K562 (cell line): ENCODE results near the gene WDR27. TPM values are rescaled to one million over a fixed set of nuclear protein-coding genes. Genes with fewer than 3 reads are reported as not detected.
A peak's percentile ranks its signal among the peaks of the same experiment; 100 is the strongest.

Source experiments
- ATAC-seq: fragments of 200-7000 bp; cut with Tn5 transposase; 3 replicates; pipeline ENCODE4 v1.9.1; 2020; ENCODE audit warnings: moderate library complexity
- BruUV-seq: library from RNA; stranded (reverse); fragments of 400-500 nt; replicated peaks from 2 replicates; lab custom pipeline; 2021; lab: Mats Ljungman, UMichigan
- CTCF ChIA-PET: fragments of 300-600 bp; formaldehyde crosslinking; extraction: SDS; loops from one replicate; lab custom pipeline; 2021; ENCODE audit warnings: low intra/inter-chr PET ratio; lab: Yijun Ruan, JAX
- POLR2A ChIA-PET: fragments of 300-600, 350-650 bp; sonication (Branson Sonifier 250); formaldehyde crosslinking; extraction: SDS; loops from one replicate; lab custom pipeline; 2021; ENCODE audit warnings: antibody characterized with exemption, inconsistent platforms; lab: Yijun Ruan, JAX
- DNase-seq, 4 experiments: peaks; one replicate each; pipeline versions ENCODE4 v3.0.0 to v3.0.0-alpha.2; 2011 to 2018; ENCODE audit warnings: low spot score in 3 of 4, mixed read lengths in 3 of 4; ENCODE audit errors: extremely low read depth in 1 of 4
- FAIRE-seq: peaks from 2 replicates; lab custom pipeline; 2011; peaks lifted over from hg19 to GRCh38; lab: Jason Lieb, UNC
- H2AFZ ChIP-seq: 2 replicates; pipeline ENCODE4 v1.6.0; 2011; ENCODE audit warnings: low read depth, low read length, control low read depth, inconsistent platforms
- H3K27ac ChIP-seq: fragments of 200-600 bp; 3 replicates; pipeline ENCODE4 v1.8.0; 2011; ENCODE audit warnings: low read depth, mild to moderate bottlenecking, control low read depth, inconsistent platforms, low read length, moderate library complexity, mixed read lengths; ENCODE audit errors: extremely low read depth
- H3K27me3 ChIP-seq, 2 experiments: fragments of 300-600 bp in 1 of 2; 2 replicates in 1 of 2; 3 replicates in 1 of 2; pipeline versions ENCODE4 v1.6.0 to v1.8.0; 2011; ENCODE audit warnings: inconsistent platforms in 2 of 2, low read length in 2 of 2, mild to moderate bottlenecking in 1 of 2, mixed read lengths in 1 of 2, moderate library complexity in 1 of 2; ENCODE audit not compliant: control insufficient read depth in 2 of 2, insufficient read depth in 2 of 2
- H3K36me3 ChIP-seq: fragments of 300-600 bp; 3 replicates; pipeline ENCODE4 v1.8.0; 2011; ENCODE audit warnings: mild to moderate bottlenecking, low read length, inconsistent platforms; ENCODE audit not compliant: control insufficient read depth, insufficient read depth
- H3K4me1 ChIP-seq, 2 experiments: fragments of 200-600 bp in 1 of 2; replicated peaks in 1 of 2; 2 replicates in 1 of 2; 3 replicates in 1 of 2; pipeline versions ENCODE4 v1.5.1 to v1.8.0; 2011; ENCODE audit warnings: inconsistent platforms in 2 of 2, low read length in 2 of 2, mild to moderate bottlenecking in 1 of 2, mixed read lengths in 1 of 2, moderate library complexity in 1 of 2; ENCODE audit not compliant: control insufficient read depth in 2 of 2, insufficient read depth in 2 of 2
- H3K4me2 ChIP-seq: 2 replicates; pipeline ENCODE4 v1.6.1; 2011; ENCODE audit warnings: low read length, control low read depth, inconsistent platforms, mixed read lengths; ENCODE audit not compliant: insufficient read depth
- H3K4me3 ChIP-seq: fragments of 200-600 bp; sonication (generic), shearing (Covaris generic); 2 replicates; pipeline ENCODE4 v1.5.1; 2016; ENCODE audit warnings: control low read depth, inconsistent platforms
- H3K79me2 ChIP-seq: fragments of 200-600 bp; 3 replicates; pipeline ENCODE4 v1.8.0; 2011; ENCODE audit warnings: low read length, inconsistent platforms; ENCODE audit not compliant: control insufficient read depth, insufficient read depth
- H3K9ac ChIP-seq, 2 experiments: 2 replicates each; pipeline versions ENCODE4 v1.6.0 to v1.6.1; 2011; ENCODE audit warnings: low read depth in 2 of 2, low read length in 2 of 2, control low read depth in 1 of 2, inconsistent platforms in 1 of 2, mild to moderate bottlenecking in 1 of 2, mixed read lengths in 1 of 2; ENCODE audit not compliant: insufficient read depth in 1 of 2
- H3K9me1 ChIP-seq: one replicate; pipeline ENCODE4 v1.6.0; 2011; ENCODE audit warnings: inconsistent platforms, mild to moderate bottlenecking, low read length, moderate library complexity; ENCODE audit not compliant: control insufficient read depth, insufficient read depth
- H3K9me3 ChIP-seq: replicated peaks from 2 replicates; pipeline ENCODE4 v1.5.1; 2011; ENCODE audit warnings: low read depth, low read length, inconsistent platforms; ENCODE audit not compliant: control insufficient read depth, insufficient read depth
- H4K20me1 ChIP-seq: replicated peaks from 2 replicates; pipeline ENCODE4 v1.6.1; 2011; ENCODE audit warnings: low read length, inconsistent platforms, mixed read lengths; ENCODE audit not compliant: control insufficient read depth, insufficient read depth
- ATF1 ChIP-seq, 2 experiments: fragments of 450-650 bp in 1 of 2; IDR thresholded peaks; 2 replicates each; pipeline ENCODE4 v1.6.1; 2016; ENCODE audit warnings: missing compliant biosample characterization in 1 of 2, missing genetic modification characterization in 1 of 2
- CBFA2T3 ChIP-seq: fragments of 450-650 bp; IDR thresholded peaks from 2 replicates; pipeline ENCODE4 v1.6.1; 2017
- NRF1 ChIP-seq, 2 experiments: fragments of 450-650 bp; IDR thresholded peaks in 1 of 2; conservative IDR thresholded peaks in 1 of 2; 2 replicates each; pipeline ENCODE4 v1.6.1; 2014; ENCODE audit warnings: mild to moderate bottlenecking in 2 of 2
- POLR3A ChIP-seq: IDR thresholded peaks from 2 replicates; pipeline ENCODE4 v1.6.1; 2011; ENCODE audit warnings: borderline replicate concordance, mild to moderate bottlenecking, moderate library complexity; ENCODE audit not compliant: insufficient read length, insufficient read depth; ENCODE audit errors: extremely low read depth
- WGBS: fragments of 100-300 bp; shearing (Covaris generic); methylation state at CpG from one replicate; pipeline ENCODE4 v1.1.6; 2016; ENCODE audit warnings: low coverage, mixed read lengths; ENCODE audit not compliant: insufficient coverage; ENCODE audit errors: missing lambda C conversion rate; 5-methylcytosine and 5-hydroxymethylcytosine counted together
- in situ Hi-C: fragments of 300-500 bp; cut with MboI; formaldehyde crosslinking; loops from 4 replicates; pipeline ENCODE4 v1.15.0; 2018; ENCODE audit warnings: inconsistent platforms, mixed read lengths
- intact Hi-C: fragments of 100-400 bp; cut with micrococcal nuclease; formaldehyde crosslinking; loops from 2 replicates; pipeline ENCODE4 v1.14.2; 2022
- polyA plus RNA-seq, 8 experiments: library from polyadenylated mRNA; depleted of rRNA in 4 of 8; stranded (reverse) in 5 of 8; unstranded in 3 of 8; fragments of >200 nt; fragmentation: Nextera tagmentation in 2 of 8; fragmentation: Illumina TruSeq in 1 of 8; extraction: Ambion mirVana in 2 of 8; extraction: Trizol in 1 of 8; gene quantifications; 2 replicates each; pipeline versions ENCODE4 v1.2.1 to v1.2.3, GENCODE V29; 2011 to 2014; ENCODE audit warnings: inconsistent platforms in 1 of 8, missing spikeins in 1 of 8
- total RNA-seq, 7 experiments: library from RNA; depleted of rRNA in 6 of 7; stranded (reverse); fragments of >200 nt in 6 of 7; fragmentation: Illumina TruSeq in 2 of 7; extraction: Trizol in 2 of 7; gene quantifications; 2 replicates each; pipeline versions ENCODE4 v1.2.1 to v1.2.3, GENCODE V29; 2011 to 2021; ENCODE audit warnings: low replicate concordance in 1 of 7
- TF ChIP-seq, protein P1 (sequence below), 2 experiments: fragments of 450-650 bp; IDR thresholded peaks; 2 replicates each; pipeline ENCODE4 v1.6.1; 2016; ENCODE audit warnings: mild to moderate bottlenecking in 2 of 2, borderline replicate concordance in 1 of 2, low read depth in 1 of 2, moderate library complexity in 1 of 2
- TF ChIP-seq, protein P2 (sequence below): fragments of 250-450 bp; sonication (Bioruptor Pico); IDR thresholded peaks from 2 replicates; pipeline ENCODE4 v1.5.0; 2021
- TF ChIP-seq, protein P3 (sequence below): fragments of 450-650 bp; IDR thresholded peaks from 2 replicates; pipeline ENCODE4 v1.6.1; 2016; ENCODE audit warnings: mild to moderate bottlenecking

The WDR27 gene
- total and polyA plus RNA-seq, 9 of the 15 experiments (the other 6 are each of a cell fraction or from before 2014, with no cell fraction given) = 4.3 to 77.2 (median 22.7) TPM

DNA sequence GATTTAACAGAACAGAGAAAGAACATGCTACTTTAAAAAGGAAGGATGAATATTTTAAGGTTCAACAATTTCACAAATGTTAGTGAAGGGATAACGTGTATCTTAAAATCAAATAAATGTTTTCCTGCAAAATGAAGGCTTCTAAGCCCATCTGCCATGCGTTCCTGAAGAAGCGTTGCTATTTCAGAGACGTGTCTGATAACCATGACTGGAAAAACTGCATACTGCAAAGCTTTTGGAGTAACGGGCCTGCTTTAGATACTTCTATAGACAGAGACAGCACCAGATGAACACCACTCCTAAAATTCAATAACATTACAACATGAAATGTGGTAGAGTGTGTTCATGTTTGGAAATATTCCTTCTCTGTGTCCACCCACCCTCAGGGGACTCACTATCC, 126.0 kb downstream of the WDR27 start (continued):
- TF ChIP-seq, protein P1, sequence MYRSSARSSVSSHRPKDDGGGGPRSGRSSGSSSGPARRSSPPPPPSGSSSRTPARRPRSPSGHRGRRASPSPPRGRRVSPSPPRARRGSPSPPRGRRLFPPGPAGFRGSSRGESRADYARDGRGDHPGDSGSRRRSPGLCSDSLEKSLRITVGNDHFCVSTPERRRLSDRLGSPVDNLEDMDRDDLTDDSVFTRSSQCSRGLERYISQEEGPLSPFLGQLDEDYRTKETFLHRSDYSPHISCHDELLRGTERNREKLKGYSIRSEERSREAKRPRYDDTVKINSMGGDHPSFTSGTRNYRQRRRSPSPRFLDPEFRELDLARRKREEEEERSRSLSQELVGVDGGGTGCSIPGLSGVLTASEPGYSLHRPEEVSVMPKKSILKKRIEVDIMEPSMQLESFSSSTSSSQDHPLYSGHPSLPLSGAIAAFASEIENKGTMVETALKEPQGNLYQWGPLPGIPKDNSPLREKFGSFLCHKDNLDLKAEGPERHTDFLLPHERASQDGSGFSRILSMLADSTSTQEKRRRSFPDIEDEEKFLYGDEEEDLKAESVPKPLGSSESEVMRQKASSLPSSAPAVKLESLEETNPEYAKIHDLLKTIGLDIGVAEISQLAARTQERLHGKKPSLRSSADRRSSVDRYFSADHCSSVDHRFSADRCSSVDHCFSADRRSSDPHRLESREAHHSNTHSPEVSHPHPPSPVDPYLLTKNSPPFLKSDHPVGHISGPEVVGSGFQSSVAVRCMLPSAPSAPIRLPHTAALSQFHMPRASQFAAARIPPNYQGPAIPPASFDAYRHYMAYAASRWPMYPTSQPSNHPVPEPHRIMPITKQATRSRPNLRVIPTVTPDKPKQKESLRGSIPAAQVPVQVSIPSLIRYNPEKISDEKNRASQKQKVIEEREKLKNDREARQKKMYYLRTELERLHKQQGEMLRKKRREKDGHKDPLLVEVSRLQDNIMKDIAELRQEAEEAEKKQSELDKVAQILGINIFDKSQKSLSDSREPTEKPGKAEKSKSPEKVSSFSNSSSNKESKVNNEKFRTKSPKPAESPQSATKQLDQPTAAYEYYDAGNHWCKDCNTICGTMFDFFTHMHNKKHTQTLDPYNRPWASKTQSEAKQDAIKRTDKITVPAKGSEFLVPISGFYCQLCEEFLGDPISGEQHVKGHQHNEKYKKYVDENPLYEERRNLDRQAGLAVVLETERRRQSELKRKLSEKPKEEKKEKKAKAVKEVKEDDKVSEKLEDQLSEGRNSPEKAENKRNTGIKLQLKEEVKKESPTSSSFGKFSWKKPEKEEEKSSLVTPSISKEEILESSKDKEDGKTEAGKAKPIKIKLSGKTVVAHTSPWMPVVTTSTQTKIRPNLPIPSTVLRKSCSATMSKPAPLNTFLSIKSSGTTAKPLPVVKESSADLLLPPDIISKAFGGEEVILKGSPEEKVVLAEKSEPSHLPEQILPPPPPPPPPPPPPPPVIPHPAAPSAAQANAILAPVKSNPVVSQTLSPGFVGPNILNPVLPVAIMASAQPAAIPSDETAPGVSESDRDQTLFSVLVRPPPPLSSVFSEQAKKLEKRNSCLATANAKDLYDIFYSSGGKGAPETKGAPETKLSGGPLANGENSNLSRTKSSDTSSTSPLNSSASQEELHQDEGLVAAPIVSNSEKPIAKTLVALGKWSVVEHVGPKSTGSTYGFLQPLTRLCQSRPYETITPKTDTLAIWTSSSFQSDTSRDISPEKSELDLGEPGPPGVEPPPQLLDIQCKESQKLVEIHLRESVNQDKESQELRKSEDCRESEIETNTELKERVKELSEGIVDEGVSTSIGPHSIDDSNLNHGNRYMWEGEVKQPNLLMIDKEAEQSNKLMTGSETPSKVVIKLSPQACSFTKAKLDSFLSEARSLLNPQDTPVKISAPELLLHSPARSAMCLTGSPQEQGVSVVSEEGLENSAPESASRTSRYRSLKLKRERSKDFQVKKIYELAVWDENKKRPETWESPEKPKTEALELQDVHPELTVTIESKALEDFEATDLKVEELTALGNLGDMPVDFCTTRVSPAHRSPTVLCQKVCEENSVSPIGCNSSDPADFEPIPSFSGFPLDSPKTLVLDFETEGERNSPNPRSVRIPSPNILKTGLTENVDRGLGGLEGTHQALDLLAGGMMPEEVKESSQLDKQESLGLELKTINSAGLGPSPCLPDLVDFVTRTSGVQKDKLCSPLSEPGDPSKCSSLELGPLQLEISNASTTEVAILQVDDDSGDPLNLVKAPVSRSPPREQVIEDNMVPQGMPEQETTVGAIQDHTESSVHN (IDR thresholded peaks at IDR 0.05; ENCODE audit: borderline replicate concordance in 1 of 2, low read depth in 1 of 2) = no peak

DNA sequence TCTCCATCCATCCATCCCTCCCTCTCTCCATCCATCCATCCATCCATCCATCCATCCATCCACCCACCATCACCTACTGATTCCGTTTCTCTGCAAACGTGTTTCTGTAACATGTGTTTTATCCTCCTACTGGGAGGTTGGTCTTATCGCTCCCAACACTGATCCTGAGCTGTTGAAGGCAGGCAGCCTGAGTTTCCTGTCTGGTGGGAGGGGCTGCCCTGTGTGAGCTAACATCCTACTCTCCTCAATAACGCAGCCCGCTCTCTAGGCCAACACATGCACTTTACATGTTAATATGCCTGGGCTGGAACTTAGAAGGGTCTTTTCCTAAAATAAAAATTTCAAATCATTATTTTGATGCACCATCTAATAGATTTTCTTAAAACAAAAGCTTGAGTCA, 126.5 kb downstream of the WDR27 start:
- TF ChIP-seq CBFA2T3 (peak; percentile 11; the same call in 1 of the 2 replicates), NRF1 (conservative IDR thresholded peaks at IDR 0.05 in 1 of 2, IDR thresholded peaks at IDR 0.05 in 1 of 2) (no peak), ATF1 (CRISPR knock-in tag; IDR thresholded peaks at IDR 0.05) (no peak), ATF1 (tag; IDR thresholded peaks at IDR 0.05) (no peak), POLR3A (no peak)
- TF ChIP-seq, protein P2, sequence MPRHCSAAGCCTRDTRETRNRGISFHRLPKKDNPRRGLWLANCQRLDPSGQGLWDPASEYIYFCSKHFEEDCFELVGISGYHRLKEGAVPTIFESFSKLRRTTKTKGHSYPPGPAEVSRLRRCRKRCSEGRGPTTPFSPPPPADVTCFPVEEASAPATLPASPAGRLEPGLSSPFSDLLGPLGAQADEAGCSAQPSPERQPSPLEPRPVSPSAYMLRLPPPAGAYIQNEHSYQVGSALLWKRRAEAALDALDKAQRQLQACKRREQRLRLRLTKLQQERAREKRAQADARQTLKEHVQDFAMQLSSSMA = no peak
- TF ChIP-seq, protein P3, sequence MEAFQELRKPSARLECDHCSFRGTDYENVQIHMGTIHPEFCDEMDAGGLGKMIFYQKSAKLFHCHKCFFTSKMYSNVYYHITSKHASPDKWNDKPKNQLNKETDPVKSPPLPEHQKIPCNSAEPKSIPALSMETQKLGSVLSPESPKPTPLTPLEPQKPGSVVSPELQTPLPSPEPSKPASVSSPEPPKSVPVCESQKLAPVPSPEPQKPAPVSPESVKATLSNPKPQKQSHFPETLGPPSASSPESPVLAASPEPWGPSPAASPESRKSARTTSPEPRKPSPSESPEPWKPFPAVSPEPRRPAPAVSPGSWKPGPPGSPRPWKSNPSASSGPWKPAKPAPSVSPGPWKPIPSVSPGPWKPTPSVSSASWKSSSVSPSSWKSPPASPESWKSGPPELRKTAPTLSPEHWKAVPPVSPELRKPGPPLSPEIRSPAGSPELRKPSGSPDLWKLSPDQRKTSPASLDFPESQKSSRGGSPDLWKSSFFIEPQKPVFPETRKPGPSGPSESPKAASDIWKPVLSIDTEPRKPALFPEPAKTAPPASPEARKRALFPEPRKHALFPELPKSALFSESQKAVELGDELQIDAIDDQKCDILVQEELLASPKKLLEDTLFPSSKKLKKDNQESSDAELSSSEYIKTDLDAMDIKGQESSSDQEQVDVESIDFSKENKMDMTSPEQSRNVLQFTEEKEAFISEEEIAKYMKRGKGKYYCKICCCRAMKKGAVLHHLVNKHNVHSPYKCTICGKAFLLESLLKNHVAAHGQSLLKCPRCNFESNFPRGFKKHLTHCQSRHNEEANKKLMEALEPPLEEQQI = no peak
- no peaks in the 10 kb centered on the region for H3K9me1 ChIP-seq
- peak in 2 of 4 experiments; percentile 36 to 48 for DNase-seq
- peaks cover 2 to 5% of the 10 kb centered on the region in 2 experiments; a peak in 2 of 5 replicates for H3K27me3 ChIP-seq
- no peaks in the 10 kb centered on the region for H4K20me1 ChIP-seq
- H2AFZ ChIP-seq = no peak overlapping the region
- in situ Hi-C loops = no loop called here
- H3K4me2 ChIP-seq = no peak overlapping the region
- ChIA-PET POLR2A (interaction anchor here (0.6 kb wide), 2 partner anchors 12 to 47 kb away, joined by 3 read pairs; no protein-coding TSS in a partner anchor), CTCF (no interaction called here)
- no peaks in the 10 kb centered on the region for H3K79me2 ChIP-seq
- no peaks in the 10 kb centered on the region for H3K36me3 ChIP-seq
- peak; percentile 70 for ATAC-seq
- H3K27ac ChIP-seq = no peak overlapping the region
- H3K4me1 ChIP-seq = peaks cover 0 to 8% of the 10 kb centered on the region in 2 experiments; a peak in 1 of 5 replicates
- no peak for FAIRE-seq
- H3K4me3 ChIP-seq = no peak overlapping the region
- no peak overlapping the region for H3K9ac ChIP-seq
- intact Hi-C loops = no loop called here
- no TSS peak for BruUV-seq
- 8% methylated on average over 5 of the region's 5 CpGs for WGBS
- no peaks in the 10 kb centered on the region for H3K9me3 ChIP-seq
